Cardiac septum (tissue), 1 donor: ENCODE data around the gene YIPF1. TPM values are rescaled to one million over a fixed set of nuclear protein-coding genes. Genes with fewer than 3 reads are reported as not detected.

ENCODE experiments used
- DNase-seq: peaks from one replicate; pipeline ENCODE4 v3.0.0-alpha.2; 2020; ENCODE audit warnings: low spot score
- intact Hi-C: fragments of 100-400 bp; cut with DNase I; formaldehyde crosslinking; loops from one replicate; pipeline ENCODE4 v1.14.0; 2022
- long read RNA-seq: library from polyadenylated mRNA; unstranded; transcript quantifications from one replicate; pipeline ENCODE4 v2.0.0, GENCODE V29; 2021
- total RNA-seq: library from RNA; stranded (reverse); fragmentation: NEBNext Ultra II Directional; extraction: Animal tissue kit (Norgen Biotek cat#: 25700); gene quantifications from one replicate; pipeline ENCODE4 v1.2.1, GENCODE V29; 2021
- donor health status: DM: no; HTN: no; CAD: no.

YIPF1 gene
- total RNA-seq, result 13.4 TPM
- long read RNA-seq, transcript YIPF1-203 (11 exons, 1,602 nt), result major isoform, 11 of 37 reads
- long read RNA-seq, partial matches to known transcripts, result 3 of 37 reads
- long read RNA-seq, other reads (novel, unspliced or antisense), result 21 of 37 reads

- DNase-seq, result peak; percentile 96
- intact Hi-C loops, result loop anchor here (1.0 to 10.0 kb wide), 3 partner anchors 56 to 515 kb away; partner anchors contain the start of genes IFT25, SSBP3, TCEANC2 and TMEM59
Measured at GRCh38 chr1:53889304-53890298, at the start of gene YIPF1. TSS of gene YIPF1 (minus strand) at chr1:53889797. CDS start at chr1:53888937, 860 bp downstream.

- no peak for DNase-seq
- intact Hi-C loops, result no loop called here
Measured at GRCh38 chr1:53938136-53938830, 48.7 kb upstream of the YIPF1 start.

GRCh38 chr1:53936430-53936829 lies 46.8 kb upstream of the YIPF1 start:
- DNase-seq, result no peak
- intact Hi-C loops, result no loop called here

GRCh38 chr1:53934170-53934765 lies 44.7 kb upstream of the YIPF1 start:
- intact Hi-C loops, result no loop called here
- DNase-seq, result no peak

- no peak for DNase-seq
- intact Hi-C loops, result no loop called here
Measured at GRCh38 chr1:53931523-53931922, 41.9 kb upstream of the YIPF1 start.

GRCh38 chr1:53930932-53931331 lies 41.3 kb upstream of the YIPF1 start:
- no peak for DNase-seq
- intact Hi-C loops, result no loop called here

- intact Hi-C loops, result no loop called here
- no peak for DNase-seq
Measured at GRCh38 chr1:53929246-53929960, 39.8 kb upstream of the YIPF1 start.

- DNase-seq, result no peak
- intact Hi-C loops, result no loop called here
Measured at GRCh38 chr1:53927376-53927881, 37.8 kb upstream of the YIPF1 start.

GRCh38 chr1:53919675-53920066 lies 30.1 kb upstream of the YIPF1 start:
- intact Hi-C loops, result no loop called here
- DNase-seq, result no peak

- intact Hi-C loops, result no loop called here
- DNase-seq, result no peak
Measured at GRCh38 chr1:53918343-53918742, 28.7 kb upstream of the YIPF1 start.

GRCh38 chr1:53913352-53914033 lies 23.9 kb upstream of the YIPF1 start:
- no peak for DNase-seq
- intact Hi-C loops, result no loop called here

- intact Hi-C loops, result no loop called here
- no peak for DNase-seq
Measured at GRCh38 chr1:53911442-53911841, 21.8 kb upstream of the YIPF1 start.

GRCh38 chr1:53909946-53910345 lies 20.3 kb upstream of the YIPF1 start:
- intact Hi-C loops, result no loop called here
- DNase-seq, result no peak

- intact Hi-C loops, result no loop called here
- no peak for DNase-seq
Measured at GRCh38 chr1:53906121-53906520, 16.5 kb upstream of the YIPF1 start.

GRCh38 chr1:53905509-53905908 lies 15.9 kb upstream of the YIPF1 start:
- intact Hi-C loops, result no loop called here

GRCh38 chr1:53902235-53903138 lies 12.9 kb upstream of the YIPF1 start:
- DNase-seq, result no peak
- intact Hi-C loops, result no loop called here

More at GRCh38 chr1:53905509-53905908, 15.9 kb upstream of the YIPF1 start:
- DNase-seq, result no peak

GRCh38 chr1:53899708-53900107 lies 10.1 kb upstream of the YIPF1 start:
- intact Hi-C loops, result no loop called here
- DNase-seq, result no peak

GRCh38 chr1:53899206-53899628 lies 9.6 kb upstream of the YIPF1 start:
- no peak for DNase-seq
- intact Hi-C loops, result no loop called here
